Embryonic facial prominence (tissue), 1 donor: ENCODE results near the gene AREL1.

ENCODE experiments used
- DNase-seq: peaks from one replicate; pipeline ENCODE4 v3.0.0-alpha.2; 2016; ENCODE audit errors: extremely low spot score

The AREL1 gene

DNA sequence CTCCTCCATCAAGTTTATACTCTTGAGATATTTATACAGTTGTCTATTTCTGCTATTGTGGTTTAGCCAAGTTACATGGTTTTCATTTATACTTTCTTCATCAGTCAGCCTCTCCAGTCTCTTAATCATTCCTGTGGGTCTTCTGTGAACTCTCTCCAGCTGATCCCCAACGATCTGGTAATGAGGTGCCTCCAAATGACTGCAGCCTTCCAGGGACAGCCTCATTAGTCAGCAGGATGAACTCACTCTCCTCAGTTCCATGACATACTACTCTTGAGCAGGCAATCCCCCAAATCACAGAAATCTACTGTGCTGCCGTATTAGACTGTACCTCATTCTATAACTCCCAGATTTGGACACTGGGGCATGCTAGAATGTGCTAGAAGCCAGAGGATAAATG is 15.3 kb downstream of the AREL1 start:
- DNase-seq, result no peak

DNA sequence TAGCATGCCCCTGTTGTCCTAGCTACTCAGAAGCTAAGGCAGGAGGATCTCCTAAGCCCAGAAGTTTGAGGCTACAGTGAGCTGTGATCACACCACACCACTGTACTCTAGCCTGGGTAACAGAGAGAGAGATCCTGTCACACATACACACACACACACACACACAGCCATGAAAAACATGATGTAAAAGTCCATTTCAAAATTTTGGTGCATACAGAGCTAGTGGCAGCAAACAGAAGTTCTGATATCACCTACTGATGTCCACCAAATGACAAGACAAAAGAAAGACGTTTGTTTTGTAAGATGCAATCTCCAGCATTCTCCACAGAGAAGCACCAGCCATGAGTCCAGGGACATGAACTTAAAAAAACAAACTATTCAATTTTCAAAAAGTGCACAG is 15.9 kb downstream of the AREL1 start:
- no peak for DNase-seq

DNA sequence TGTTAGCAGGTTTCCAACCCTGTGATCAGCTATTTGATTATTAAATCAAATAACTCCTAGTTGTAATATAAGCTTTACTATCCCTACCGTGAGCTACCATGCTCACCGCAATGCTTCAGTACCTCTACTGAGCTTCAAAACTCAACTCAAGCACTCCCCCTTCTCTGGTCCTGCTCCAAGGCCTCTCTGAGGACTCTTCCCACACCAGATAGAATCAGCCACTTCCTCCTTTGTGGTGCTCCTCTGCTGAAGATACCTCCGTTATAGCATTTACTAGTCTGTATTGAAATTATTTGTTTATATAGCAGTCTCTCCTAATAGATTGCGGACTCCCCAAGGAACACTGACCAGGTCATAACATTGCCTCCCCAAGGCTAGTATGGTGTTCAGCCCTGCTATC is 17.5 kb downstream of the AREL1 start:
- no peak for DNase-seq

DNA sequence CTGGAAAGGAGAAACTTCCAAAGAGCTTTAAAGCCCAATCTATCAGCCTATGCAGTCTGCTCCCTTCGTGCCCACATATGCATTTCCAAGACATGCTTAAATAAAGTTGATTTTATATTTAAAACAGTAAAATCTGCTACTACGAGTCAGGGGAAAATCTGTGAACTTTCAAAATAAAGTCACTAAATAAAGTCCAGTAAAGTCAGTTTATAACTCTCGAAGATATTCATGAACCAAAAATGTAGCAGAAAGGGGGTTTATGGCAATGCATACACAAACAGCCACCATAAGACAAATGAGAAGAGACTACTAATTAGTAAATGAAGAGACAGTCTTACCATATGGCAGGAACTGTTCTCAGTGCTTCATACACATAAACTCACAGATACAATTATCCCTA is 19.7 kb downstream of the AREL1 start:
- DNase-seq, result no peak

DNA sequence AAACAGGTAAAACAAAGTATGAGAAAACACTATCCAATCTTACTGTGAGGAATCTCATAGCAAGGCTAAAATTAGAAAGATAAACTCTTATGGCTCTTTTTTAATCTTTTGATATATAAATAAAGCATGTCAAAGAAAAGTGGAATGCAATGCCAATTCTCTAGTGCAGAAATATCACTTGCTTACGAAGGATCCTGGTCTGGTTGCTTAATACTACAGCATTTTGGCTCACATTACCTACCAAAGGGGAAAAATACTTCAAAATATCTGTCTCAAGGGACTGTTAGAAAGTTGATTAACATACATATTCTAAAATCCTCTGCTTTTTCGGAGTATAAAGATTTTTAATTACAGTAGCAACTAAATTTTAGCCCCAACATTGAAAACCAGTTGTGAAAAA is 21.4 kb downstream of the AREL1 start:
- no peak for DNase-seq

DNA sequence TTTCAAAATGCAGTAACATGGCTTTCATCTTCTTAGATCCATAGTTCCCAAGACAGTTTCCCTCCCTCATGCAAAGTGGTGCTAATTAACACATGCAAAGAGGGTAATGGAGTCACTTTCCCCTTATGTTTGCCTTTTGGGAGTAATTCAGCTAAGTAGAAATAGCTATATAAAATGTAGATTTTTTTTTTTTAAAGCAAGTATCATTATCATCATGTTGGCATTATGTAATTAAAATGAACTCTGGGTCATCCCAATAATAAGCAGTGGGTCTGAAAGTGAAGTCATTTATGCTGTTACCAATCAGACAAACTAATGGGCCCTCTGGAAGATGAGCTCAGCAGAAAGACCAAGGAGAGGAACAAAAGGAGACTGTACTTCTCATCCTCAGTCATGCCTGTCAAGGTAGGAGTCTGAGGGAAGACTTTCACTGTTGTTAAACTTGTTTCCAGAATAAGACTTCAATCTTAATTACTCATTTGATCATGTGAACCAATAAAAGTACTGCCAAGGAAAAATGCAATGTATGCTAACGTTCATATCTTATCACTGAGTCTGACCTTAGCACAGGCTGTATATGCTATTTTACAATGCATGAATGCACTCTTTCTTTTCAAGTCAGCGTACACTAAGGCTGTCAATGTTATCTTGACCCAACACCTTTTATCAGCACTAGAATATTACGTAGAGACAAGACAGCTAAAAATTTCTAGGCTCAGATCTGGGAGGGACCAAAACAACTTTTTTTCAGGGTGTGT is 26.8 kb downstream of the AREL1 start:
- DNase-seq, result no peak

DNA sequence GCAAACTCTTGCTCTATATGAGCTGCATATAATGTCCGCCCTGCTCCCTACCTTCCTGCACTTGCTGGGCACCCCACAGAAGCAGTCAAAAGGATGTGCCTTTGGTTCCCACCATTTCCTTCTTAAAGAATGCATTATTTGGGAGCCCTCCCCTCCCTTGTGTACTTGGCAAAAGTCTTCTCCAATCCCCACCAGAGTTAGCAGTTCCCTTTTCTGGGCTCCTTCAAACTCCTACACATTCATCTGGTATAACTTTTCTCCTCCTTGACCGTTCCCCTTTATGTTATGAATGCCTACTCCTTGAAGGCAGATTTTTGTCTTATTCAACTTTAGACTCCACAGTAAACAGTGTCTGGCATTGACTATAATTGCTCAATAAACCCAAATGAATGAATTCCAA is 27.8 kb downstream of the AREL1 start:
- no peak for DNase-seq

DNA sequence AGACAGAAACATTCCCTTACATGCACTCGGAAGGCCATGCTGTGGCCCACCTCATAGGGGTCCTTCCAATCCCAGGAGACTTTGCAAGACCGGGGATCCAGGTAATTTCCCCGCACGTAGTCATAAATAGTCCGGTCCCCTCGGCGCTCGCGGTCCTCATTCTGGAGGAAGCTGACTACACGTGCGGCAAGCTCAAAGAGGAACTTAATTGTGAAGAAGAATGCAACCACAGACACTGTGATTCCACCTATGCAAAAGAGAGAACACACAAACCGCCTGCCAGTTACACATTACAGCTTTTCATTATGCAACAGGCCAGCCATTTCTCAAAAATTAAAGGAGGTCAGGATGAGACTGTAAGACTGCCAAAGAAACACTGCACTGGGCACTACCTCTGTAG is 28.4 kb downstream of the AREL1 start:
- DNase-seq, result no peak

DNA sequence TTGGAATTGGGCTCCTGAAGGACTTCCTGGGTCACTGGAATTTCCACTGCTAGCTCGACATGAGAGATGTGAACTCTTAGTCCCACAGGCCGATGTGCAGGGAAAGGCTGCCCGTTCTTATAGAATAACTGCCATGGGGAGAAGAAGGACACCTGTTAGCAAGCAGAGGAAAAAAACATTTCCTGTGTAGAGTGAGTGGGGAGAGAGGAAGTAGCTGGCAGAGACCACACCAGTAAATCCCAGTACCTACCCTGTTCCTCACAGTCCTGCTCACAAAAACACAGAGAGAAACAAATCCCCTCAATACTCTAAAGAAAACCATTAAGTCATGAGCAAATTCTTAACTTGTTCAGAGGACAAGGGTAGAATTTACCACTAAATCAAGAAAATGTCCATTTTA is 29.5 kb downstream of the AREL1 start:
- no peak for DNase-seq

DNA sequence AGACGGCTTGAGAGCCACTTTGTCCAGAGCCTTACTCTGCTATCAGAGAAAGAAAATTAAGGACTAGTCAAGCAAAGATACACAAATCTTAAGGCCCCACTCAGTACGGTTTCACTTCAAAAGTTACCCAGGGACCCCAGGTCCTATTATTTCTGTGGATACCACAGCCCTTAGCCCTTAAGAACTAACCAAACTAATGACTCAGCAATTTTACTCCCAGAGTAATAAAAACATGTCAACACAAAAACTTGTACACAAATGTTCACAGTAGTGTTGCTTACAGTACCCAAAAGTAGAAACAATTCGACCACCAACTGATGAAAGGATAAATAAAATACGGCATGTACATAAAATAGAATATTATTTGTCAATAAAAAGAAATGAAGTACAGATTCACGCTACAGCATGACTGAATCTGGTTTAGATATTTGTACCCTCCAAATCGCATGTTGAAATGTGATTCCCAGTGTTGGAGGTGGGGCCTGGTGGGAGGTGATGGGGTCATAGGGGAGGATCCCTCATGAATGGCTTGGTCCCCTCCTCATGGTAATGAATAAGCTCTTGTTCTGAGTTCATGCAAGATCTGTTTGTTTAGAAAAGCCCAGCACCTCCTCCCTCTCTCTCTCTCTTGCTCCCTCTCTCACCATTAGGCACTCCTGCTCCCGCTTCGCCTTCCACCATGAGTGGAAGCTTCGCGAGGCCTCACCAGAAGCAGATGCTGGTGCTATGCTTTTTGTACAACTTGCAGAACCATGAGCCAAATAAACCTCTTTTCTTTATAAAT is 30.5 kb downstream of the AREL1 start:
- no peak for DNase-seq

DNA sequence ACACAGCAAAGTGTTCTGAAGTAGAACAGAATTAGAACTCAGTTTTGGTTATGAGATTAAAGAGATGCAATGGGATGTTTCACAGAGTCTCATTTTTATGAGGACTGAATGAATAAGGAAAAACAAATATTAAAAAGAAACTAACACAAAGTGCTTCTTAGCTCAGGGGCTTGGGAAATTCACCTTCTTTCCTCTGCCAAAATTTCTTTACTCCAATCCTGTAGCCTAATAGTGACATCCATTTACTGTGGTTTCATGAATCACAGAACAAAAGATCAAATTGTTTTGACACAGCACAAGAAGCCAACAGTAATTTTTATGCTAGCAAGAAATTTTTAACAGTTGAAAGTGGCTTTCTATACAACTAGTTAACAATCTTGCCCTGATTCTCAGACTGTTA is 37.7 kb downstream of the AREL1 start:
- no peak for DNase-seq

DNA sequence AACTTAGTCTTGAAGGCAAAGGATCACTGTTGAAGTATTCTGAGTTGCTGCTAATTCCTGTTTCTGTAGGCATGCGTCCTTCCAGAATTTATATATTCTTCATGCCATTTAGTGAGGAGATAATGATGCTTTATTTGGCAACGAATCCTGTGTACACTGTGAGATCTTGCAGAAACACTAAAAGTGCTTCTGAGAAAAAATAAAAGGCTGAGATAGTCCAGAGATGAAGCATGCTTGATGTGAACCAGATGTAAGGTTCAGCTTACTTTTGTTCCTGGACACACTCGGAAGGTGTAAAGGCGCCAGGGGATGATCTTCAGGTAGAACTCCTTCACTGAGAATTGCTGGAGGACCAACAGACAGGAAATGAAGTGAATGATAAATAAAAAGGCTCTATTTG is 39.1 kb downstream of the AREL1 start:
- no peak for DNase-seq

DNA sequence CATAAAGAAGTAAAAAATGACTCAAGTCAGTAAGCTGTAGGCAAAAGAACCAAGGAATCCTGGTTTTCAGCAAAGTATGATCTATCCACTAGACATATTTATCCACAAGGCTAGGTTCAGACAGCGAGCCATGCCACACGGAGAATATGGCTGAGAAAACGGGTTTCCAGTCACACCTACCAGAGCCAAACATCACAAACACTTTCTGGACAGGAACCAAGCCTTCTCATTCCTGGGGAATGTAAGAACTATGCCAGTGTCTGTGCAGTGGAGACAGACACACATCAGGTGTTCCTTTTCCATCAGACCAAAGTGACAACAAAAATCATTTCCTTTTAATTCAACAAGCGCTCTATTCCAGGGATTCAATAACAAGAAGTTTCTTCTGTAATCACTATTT is 41.1 kb downstream of the AREL1 start:
- DNase-seq, result no peak

DNA sequence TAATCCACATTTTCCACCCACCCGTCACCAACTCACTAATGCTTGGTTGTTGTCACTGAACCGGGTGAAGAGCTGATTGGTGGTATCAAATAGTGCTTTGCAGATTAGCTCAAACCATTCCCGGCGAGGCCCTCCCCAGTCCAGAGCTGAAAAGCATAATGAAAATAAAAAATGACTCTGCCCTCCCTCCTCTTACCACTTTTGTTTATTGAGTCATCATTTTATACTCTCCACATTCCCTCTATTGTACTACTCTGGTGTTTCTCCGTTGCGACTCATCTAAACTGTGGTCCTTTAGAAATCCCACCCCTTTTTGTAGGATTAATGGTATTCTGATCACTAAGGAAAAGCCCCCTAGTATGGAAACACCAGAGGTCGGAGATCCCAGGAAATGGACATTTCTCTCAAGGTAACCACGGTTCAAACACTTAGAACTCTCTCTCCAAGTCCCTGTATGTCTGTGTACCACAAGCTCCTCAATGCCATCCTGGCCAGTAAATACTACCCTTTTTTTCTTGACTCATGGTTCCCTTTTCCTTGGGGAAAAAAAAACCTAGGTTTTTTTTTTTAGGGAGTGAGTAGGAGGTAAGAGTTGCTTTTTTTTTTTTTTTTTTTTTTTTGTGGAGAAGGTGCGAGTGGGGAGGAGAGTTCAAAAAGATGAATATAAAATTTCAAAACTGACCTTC is 42.0 kb downstream of the AREL1 start:
- no peak for DNase-seq

DNA sequence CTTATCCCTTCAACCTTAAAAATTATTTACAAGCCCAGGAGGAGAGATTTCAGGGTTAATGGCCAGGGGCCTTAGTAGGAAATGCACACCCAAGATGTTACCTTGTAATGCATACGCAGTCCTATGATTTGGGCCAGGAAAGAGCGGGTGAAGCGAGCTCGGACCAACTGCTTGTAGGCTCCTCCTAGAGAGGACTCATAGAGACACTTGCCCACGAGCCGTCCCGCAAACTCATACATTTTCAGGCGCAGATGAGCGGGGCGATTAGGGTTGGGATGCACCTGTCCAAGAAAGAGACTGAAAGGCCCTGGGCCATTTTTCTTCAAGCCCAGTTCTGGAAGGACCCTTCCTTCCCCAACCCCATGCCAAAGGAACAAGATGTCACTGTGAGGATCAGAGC is 43.0 kb downstream of the AREL1 start:
- DNase-seq, result no peak

DNA sequence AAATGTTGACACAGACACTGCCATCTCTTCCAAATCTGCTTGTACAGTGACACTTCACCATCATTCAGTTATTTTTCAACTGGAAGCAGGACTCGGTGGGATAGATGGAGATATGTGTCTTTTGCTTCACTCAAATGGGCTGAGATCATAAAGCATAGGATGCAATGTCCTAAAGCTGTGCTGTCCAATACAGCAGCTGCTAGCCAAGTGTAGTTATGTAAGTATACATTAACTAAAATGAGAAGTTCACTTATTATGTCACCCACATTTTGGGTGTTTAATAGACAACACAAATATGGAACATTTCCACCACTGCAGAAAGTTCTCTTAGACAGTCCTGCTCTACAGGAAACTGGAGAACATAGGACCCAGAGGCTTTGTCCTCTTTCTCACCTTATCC is 43.6 kb downstream of the AREL1 start:
- no peak for DNase-seq

DNA sequence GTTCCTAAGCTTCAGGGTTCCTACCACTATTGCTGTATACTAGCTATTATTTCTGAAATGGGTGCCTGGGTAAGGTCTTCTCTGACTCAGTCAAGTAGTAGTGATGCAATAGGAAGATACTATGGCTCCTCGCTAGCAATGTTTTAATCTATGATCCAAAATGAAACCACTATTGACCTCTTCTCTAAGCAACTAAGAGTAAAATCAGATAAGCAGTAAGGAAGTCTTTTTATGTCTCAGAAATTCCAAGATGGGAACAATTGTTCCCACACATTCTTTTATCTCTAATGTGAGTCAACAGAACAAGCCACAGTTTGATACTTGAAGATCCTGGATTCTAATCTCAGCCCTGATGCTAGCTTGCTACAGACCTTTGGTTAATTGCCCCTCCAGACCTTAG is 45.1 kb downstream of the AREL1 start:
- DNase-seq, result no peak

DNA sequence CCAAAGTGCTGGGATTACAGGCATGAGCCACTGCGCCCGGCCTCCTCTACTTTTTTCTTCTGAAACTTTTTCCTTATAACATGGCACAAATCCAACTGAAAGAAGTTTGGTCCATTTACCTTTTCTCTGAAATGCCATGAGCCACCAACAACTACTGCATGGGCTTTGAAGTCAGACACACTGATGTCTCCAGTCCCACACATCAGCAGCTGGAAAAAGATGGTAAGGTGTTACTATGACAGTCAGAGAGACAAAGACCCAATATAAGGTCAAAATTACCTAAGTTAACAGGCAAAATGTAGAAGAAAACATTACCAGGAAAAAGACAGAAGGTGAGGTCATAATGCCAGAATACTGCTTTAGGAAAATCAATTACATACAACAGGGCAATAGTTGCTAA is 48.2 kb downstream of the AREL1 start:
- no peak for DNase-seq

DNA sequence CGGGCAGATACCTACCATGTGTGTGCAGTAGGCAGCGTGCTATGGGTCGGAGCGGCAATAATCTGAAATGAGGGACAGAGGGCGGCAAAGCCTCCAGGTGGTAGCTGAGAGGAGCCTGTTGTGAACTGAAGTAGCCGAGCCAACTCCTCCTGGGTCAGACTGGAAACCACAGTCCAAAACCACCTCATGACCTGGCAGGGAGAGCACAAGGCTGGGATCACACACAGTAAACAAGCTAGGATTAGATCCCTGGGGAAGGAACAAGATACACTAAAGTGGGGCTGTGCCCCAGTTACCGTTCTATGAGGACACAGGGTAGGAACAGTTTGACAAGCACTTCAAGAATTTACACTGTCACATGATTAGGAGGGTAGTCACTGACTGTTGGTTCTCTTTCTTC is 49.0 kb downstream of the AREL1 start:
- DNase-seq, result no peak

DNA sequence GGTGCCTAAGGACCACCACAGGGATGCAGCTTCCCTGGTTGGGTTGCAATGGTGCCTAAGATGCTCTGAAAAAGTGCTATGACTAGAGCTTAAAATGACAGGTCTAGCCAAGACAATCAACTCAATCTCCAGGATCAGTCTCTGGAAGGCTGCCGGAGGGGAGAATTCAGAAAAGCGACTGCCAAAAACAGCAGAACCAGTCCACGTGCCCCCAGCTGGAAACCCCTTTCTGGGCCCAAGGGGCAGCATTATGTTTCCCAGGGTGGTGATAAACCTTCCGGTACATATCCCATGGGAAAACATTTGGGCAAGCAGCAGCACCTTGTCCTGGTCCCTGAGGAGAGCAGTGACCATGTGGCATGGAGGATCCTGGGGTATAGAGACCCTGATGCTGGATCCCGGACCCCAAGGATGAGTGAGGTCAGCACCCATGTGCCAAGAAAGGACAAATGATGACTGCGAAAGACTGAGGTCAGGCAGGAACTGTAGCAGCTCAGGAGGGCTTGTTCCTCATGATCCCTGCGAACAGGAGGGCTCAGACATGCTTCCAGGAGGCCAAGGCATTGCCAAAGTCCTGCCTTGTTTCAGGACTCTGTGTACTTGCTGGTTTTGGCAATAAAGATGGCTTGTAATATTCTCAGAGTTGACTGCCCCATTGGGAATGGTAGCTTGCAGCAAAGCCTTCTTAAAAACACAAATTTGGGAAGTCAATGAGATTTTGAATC is 51.0 kb downstream of the AREL1 start:
- no peak for DNase-seq

DNA sequence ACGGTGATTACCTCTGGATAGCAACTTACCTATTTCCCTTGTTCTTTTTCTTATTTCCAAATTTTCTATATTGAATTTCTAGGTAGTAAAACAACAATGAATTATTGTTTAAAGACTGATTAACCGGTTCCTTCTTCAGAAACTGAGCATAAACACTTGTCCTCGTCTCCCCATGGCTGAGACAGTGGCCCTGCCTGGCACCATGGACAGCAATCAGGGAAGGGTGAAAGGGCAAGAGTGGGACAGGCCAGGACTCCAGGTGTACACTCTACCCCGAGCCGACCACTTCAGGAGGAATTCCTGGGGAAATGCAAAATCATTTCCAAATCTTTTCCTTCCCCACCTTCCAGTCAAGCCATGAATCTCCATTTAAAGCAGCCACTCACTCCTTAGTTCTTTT is 52.0 kb downstream of the AREL1 start:
- DNase-seq, result no peak

DNA sequence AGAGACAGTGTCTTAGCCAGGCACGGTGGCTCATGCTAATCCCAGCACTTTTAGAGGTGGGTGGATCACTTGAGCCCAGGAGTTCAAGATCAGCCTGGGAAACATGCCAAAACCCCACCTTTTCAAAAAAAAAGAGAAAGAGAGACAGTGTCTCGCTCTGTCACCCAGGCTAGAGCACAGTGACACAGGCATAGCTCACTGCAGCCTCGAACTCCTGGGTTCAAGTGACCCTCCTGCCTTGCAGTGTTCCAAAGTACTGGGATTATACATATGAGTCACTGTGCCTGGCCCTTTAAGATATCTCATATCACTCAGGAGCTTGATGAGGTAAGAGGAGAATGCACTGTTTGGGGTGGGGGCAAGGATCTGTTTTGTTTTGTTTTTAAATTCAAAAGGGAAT is 52.7 kb downstream of the AREL1 start:
- no peak for DNase-seq
